NK-92 (cell line): ENCODE measurements around the gene SIGLEC1.

Experiments used
- DNase-seq: peaks from one replicate; lab custom pipeline; 2025; ENCODE audit not compliant: unreplicated experiment; lab: John Stamatoyannopoulos, UW

SIGLEC1 gene

DNA sequence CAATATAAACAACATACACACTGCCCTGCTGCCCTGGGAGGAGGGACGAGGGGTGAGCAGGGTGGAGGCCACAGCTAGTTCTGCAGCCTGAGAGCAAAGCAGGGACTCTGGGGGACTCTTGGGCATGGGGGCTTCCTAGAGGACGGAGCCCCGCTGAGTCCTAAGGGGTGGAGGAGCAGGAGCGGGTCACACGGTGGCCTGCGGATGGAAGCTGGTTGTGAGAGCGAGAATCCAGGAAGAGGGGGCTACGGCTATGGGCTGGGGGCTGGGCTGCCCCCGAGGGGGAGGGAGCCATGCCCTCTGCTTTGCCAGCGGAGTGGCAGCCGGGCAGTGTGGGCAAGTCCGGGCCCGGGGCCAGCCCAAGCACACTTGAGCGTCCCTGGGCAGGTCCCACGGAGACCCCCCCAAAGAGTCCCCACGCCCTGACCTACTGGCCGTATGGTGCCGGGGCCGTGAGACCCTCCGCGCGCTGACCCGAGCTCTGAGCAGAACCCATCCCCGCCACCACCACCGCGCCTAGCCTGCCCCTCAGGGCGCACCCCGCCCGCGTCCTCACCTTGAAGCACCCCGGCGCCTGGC lies 31.0 kb downstream of the SIGLEC1 start:
- DNase-seq, result no peak

- DNase-seq, result no peak
These were observed 31.6 kb downstream of the SIGLEC1 start for GRCh38 chr20:3680701-3681351.

GRCh38 chr20:3679749-3680700 lies 32.4 kb downstream of the SIGLEC1 start:
- no peak for DNase-seq

DNA sequence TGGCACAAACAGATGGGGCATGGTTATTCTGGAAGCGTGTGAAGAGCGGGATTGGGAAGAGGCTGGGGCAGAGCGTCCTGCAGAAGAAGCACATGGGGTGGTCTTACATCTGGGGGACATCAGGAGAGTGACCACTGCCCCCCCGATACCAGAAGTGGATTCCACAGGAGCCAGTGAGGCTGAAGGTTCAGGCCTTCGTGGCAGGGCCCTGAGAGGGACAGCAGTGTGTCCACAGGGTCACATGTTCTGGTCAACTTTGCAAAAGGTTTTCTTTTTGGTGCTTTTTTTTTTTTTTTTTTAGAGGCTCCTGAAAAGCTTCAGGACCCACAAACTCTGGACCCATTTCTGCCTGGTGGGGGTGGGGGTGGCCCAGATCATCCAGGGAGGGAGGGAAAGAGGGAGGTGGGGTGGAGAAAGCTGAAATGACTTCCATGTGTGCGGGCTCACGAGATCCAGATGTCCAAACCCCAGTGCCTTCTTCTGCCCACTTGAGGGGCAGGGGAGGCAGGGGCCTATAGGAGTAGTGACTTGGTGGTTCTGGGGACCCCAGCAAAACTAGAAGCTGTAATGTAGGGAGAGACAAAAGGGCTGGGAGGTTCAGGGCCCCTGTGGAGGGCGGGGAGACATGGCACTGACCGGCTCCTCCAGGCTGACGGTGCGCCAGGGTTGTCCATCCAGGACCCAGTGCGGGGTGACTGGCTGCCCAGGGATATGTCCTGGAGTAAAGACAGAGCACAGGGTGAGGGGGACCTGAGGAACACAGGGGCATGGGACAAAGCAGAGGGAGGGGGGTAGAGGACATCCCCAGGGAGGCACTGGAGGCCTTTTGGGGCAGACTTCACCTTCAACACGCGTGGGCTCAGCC lies 33.3 kb downstream of the SIGLEC1 start:
- DNase-seq, result no peak

GRCh38 chr20:3678198-3678597 lies 34.2 kb downstream of the SIGLEC1 start:
- no peak for DNase-seq

DNA sequence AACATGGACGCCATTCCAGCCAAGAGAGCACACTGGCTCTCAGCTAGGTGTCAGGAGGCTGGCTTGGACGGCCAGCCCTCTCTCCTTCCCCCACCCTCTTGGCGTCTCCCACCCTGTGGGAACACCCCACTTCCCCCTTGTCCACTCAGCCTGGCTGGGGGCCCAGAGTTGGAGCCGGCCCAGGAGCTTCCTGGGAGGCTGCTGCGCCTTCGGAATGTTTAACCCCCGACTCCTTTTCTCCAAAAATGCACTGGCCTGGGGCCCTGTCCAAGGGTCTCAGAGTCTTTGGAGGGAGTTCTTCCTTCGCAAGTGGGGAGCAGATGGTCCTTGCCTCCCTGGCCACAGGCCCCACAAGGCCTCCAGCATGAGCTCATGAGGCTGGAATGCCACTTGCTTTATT lies 34.7 kb downstream of the SIGLEC1 start:
- DNase-seq, result no peak

GRCh38 chr20:3674995-3675900 lies 37.2 kb downstream of the SIGLEC1 start:
- DNase-seq, result no peak

DNA sequence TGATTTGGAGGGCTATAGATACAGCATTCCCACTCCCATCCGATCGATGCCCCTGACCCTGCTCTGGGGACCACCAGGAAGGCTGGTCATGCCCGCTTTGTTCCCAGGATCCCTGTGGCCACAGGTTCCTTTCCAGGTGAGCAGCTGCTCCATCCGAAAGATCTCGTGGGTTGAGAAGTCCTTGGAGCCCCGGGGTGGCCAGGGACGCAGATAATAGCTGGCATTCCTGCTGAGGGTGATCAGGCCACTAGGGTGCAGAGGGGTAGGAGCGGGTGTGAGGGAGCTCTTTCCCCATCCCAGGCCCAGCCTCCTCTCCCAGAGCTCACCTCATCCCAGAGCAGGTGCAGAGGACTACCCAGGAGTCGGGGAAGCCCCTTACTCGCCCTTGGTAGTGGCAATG lies 38.0 kb downstream of the SIGLEC1 start:
- no peak for DNase-seq

DNA sequence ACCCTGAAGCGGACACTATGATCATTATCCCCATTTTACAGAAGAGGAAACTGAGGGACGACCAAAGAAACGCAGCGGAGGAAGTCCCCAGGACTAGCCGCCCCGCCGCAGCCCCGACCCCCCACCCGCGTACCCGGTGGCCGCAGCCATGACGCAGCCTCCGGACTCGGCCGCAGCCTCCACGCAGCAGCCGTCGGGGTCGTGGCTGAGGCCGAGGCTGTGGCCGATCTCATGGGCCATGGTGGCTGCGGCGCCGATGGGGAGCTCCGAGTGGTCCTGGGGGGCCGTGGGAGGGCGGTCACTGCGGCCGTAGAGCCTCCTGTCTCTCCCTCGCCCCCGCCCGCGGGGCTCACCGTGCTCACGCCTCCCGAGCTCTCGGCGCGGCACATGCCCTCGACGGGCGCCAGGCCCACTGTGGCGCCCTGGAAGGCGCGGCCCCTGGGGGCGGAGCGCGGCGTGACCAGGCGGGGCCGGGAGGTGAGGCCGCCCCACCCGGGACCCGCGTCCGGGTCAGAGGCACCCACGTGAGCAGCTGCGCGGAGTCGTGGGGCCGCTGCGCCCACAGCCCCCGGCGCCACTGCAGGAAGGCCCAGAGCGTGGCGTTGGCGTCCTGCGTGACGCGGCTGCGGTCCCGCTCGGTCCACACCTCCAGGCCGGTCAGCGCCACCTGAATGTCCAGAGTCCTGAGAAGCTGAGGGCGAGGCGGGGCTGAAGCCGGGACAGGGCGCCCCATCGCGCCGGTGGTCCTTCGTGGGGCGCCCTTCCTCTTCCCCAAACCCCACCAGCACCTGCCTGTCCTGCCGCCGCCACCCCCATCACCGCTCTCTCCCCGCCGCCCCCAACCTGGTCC lies 39.0 kb downstream of the SIGLEC1 start:
- DNase-seq, result no peak

DNA sequence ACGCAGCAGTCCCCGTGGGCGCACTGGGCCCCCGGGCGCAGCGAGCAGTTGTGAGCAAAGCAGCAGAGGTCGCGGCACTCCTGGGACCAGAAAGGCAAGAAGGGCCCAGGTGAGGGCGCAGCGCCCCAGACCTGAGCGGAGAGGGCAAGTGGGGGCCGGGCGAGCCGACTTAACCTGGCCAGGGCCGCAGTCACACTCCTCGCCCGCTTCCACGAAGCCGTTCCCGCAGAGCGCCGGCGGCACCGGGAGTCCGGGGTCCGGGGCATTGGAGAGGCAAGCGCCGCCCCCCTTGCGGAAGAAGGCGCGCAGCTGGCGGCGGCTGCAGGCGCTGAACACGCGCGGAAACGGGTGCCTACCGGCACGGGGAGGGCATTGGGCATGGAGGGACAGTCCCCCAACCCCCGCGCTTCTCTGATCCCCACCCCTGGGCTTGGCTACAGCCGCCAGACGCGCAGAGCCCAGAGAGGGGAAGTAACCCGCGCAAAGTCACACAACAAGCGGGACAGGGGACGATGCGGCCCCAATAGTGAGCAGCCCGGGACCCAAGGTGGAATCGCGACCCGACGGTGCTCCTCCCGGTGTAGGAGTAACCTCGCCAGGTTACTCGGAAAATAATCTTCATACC lies 39.7 kb downstream of the SIGLEC1 start:
- no peak for DNase-seq

GRCh38 chr20:3671986-3672546 lies 40.3 kb downstream of the SIGLEC1 start:
- DNase-seq, result no peak

- no peak for DNase-seq
These were observed 41.5 kb downstream of the SIGLEC1 start for GRCh38 chr20:3670945-3671344.

DNA sequence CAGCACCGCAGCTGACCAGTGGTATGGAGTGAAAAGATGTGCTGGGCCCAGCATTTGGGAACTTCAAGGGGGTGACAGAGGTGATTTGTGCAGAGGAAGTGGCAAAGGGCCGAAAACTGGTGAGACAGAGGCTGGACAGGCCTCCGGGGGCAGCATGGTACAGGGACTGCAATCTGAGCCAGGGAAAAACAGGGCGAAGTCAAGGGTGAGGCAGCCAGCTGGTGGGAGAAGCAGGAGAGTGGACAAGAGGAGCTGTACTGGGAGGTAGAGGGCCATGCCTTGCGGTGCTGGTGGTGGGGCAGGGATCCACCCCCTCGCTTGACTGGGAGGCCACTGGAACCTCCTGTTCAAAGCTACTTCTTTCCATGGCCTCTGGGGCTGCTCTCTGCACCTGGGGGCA lies 41.9 kb downstream of the SIGLEC1 start:
- DNase-seq, result no peak

- DNase-seq, result no peak
These were observed 42.6 kb downstream of the SIGLEC1 start for GRCh38 chr20:3669710-3670367.

- DNase-seq, result no peak
These were observed 44.9 kb downstream of the SIGLEC1 start for GRCh38 chr20:3667434-3668037.

DNA sequence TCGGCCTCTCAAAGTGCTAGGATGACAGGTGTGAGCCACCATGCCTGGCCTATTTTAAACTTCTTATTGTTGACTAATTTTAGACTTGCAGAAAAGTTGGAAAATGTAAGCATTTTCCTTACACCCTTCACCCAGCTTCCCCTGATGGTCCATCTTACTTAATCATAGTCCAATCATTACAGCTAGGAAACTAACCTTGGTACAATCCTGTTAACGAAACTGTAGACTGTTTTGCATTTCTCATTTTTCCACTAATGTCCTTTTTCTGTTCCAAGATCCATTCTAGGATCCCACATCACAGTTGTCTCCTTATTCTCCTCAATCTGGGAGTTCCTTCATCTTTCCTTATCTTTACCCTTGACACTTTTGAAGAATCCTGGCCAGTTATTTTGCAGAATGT lies 48.5 kb downstream of the SIGLEC1 start:
- no peak for DNase-seq

- DNase-seq, result no peak
These were observed 49.2 kb downstream of the SIGLEC1 start, which contains the start of gene GFRA4 for GRCh38 chr20:3663031-3663701. GFRA4 (minus strand) TSS chr20:3663399; CDS start chr20:3663399, 0 bp downstream.
